Right renal cortex interstitium (tissue), 3 donors: Measurements from ENCODE around the gene SSPN. TPM values are rescaled to one million over a fixed set of nuclear protein-coding genes. Genes with fewer than 3 reads are reported as not detected.

Source experiments
- DNase-seq, 3 donors: peaks; one replicate each; pipeline ENCODE4 v3.0.0-alpha.2; 2013; ENCODE audit warnings: low read depth in 3 of 3, low spot score in 2 of 3
- polyA plus RNA-seq, 3 donors: library from polyadenylated mRNA; unstranded; fragments of 120-200 nt; gene quantifications; one replicate each; pipeline ENCODE4 v1.2.1, GENCODE V29; 2013; ENCODE audit not compliant: insufficient read length in 3 of 3

The SSPN gene
- 10 to 100 TPM; 12.6 to 15.3 (median 13.6) TPM for polyA plus RNA-seq

GRCh38 chr12:26195250-26195640 is at the start of gene SSPN:
TSS of gene SSPN (plus strand) at chr12:26195573. CDS start at chr12:26195673, 100 bp downstream.
- DNase-seq: peak in 1 of 3 donors; percentile 40

- no peak for DNase-seq
Measured at GRCh38 chr12:26148291-26148690, 47.1 kb upstream of the SSPN start.

- DNase-seq: no peak
Measured at GRCh38 chr12:26149968-26150500, 45.3 kb upstream of the SSPN start.

- DNase-seq: no peak
Measured at GRCh38 chr12:26150736-26151450, 44.5 kb upstream of the SSPN start.

- no peak for DNase-seq
Measured at GRCh38 chr12:26152507-26153102, 42.8 kb upstream of the SSPN start.

GRCh38 chr12:26153421-26154154 is 41.8 kb upstream of the SSPN start:
- DNase-seq: no peak

GRCh38 chr12:26156201-26156871 is 39.0 kb upstream of the SSPN start:
- DNase-seq: no peak

GRCh38 chr12:26157001-26157400 is 38.4 kb upstream of the SSPN start:
- no peak for DNase-seq

GRCh38 chr12:26158078-26158764 is 37.2 kb upstream of the SSPN start:
- no peak for DNase-seq

GRCh38 chr12:26162174-26162573 is 33.2 kb upstream of the SSPN start:
- no peak for DNase-seq

- no peak for DNase-seq
Measured at GRCh38 chr12:26162905-26163304, 32.5 kb upstream of the SSPN start.

GRCh38 chr12:26164118-26164517 is 31.3 kb upstream of the SSPN start:
- no peak for DNase-seq

- DNase-seq: no peak
Measured at GRCh38 chr12:26172013-26172412, 23.4 kb upstream of the SSPN start.

- DNase-seq: no peak
Measured at GRCh38 chr12:26172539-26172938, 22.8 kb upstream of the SSPN start.

GRCh38 chr12:26172946-26173552 is 22.3 kb upstream of the SSPN start:
- no peak for DNase-seq

GRCh38 chr12:26176725-26177124 is 18.6 kb upstream of the SSPN start:
- no peak for DNase-seq

GRCh38 chr12:26177283-26177682 is 18.1 kb upstream of the SSPN start:
- no peak for DNase-seq

GRCh38 chr12:26179826-26180225 is 15.5 kb upstream of the SSPN start:
- no peak for DNase-seq

GRCh38 chr12:26182377-26182776 is 13.0 kb upstream of the SSPN start:
- no peak for DNase-seq
